ENCODE data around the gene CMTM1. TPM values are rescaled to one million over a fixed set of nuclear protein-coding genes. Genes with fewer than 3 reads are reported as not detected.
A peak's percentile ranks its signal among the peaks of the same experiment; 100 is the strongest.

Gene CMTM1
- total RNA-seq, 2 donors from 2014 or later = 3.8 to 5.3 TPM

- Mint-ChIP-seq H3K9me3 (peaks cover 1% of the 10 kb centered on the region), H3K27me3 (ENCODE audit: insufficient read depth) (no peaks in the 10 kb centered on the region), H3K4me3 (no peak overlapping the region), H3K36me3 (ENCODE audit: low read depth) (peaks cover 41% of the 10 kb centered on the region), H3K27ac (peak overlapping the region; percentile 94), H3K4me1 (peaks cover 88% of the 10 kb centered on the region)
- Histone ChIP-seq H3K4me3 (ENCODE audit: low read length) (peak overlapping the region; percentile 21), H3K36me3 (ENCODE audit: control insufficient read depth, insufficient read depth, low read length) (peaks cover 57% of the 10 kb centered on the region), H3K27ac (ENCODE audit: low read depth, low read length) (no peak overlapping the region), H3K27me3 (ENCODE audit: control insufficient read depth, insufficient read depth, low read length, poor library complexity, severe bottlenecking) (no peaks in the 10 kb centered on the region), H3K9ac (ENCODE audit: extremely low read depth, low read length, poor library complexity, severe bottlenecking) (no peak overlapping the region), H3K9me3 (ENCODE audit: control insufficient read depth, low read length) (no peaks in the 10 kb centered on the region), H3K4me1 (ENCODE audit: control insufficient read depth, insufficient read depth, low read length) (peaks cover 59% of the 10 kb centered on the region)
- DNase-seq = no peak
- 87 to 93% methylated on average over 10 of the region's 10 CpGs for WGBS, 2 experiments (ENCODE audit: insufficient coverage in 1 of 2, insufficient read length in 1 of 2)
- no peak for TF ChIP-seq CTCF (conservative IDR thresholded peaks at IDR 0.05)
Observed at GRCh38 chr16:66618588-66619375, 52.5 kb downstream of the CMTM1 start.

GRCh38 chr16:66619534-66620428, 53.5 kb downstream of the CMTM1 start:
- WGBS, 2 experiments (ENCODE audit: insufficient coverage in 1 of 2, insufficient read length in 1 of 2) = 82 to 86% methylated on average over 7 to 12 of the region's 12 CpGs
- no peaks in the 10 kb centered on the region for H3K9me3 ChIP-seq (ENCODE audit: control insufficient read depth, low read length)

More at GRCh38 chr16:66619534-66620428, 53.5 kb downstream of the CMTM1 start:
- Histone ChIP-seq H3K27ac (ENCODE audit: low read depth, low read length) (no peak overlapping the region), H3K4me1 (ENCODE audit: control insufficient read depth, insufficient read depth, low read length) (peaks cover 63% of the 10 kb centered on the region), H3K27me3 (ENCODE audit: control insufficient read depth, insufficient read depth, low read length, poor library complexity, severe bottlenecking) (no peaks in the 10 kb centered on the region), H3K4me3 (ENCODE audit: low read length) (peak overlapping the region; percentile 21), H3K36me3 (ENCODE audit: control insufficient read depth, insufficient read depth, low read length) (peaks cover 52% of the 10 kb centered on the region), H3K9ac (ENCODE audit: extremely low read depth, low read length, poor library complexity, severe bottlenecking) (no peak overlapping the region)
- H3K4me1 Mint-ChIP-seq = peaks cover 93% of the 10 kb centered on the region
- peak; percentile 74 for DNase-seq
- H3K27ac Mint-ChIP-seq = peak overlapping the region; percentile 80
- H3K27me3 Mint-ChIP-seq (ENCODE audit: insufficient read depth) = no peaks in the 10 kb centered on the region
- H3K9me3 Mint-ChIP-seq = no peaks in the 10 kb centered on the region
- no peak overlapping the region for H3K4me3 Mint-ChIP-seq
- no peak for TF ChIP-seq CTCF (conservative IDR thresholded peaks at IDR 0.05)
- H3K36me3 Mint-ChIP-seq (ENCODE audit: low read depth) = peaks cover 32% of the 10 kb centered on the region
